HG03442 (cell line): Measurements from ENCODE around the gene WDR93.
"Not testable (repeated sequence)": the region's sequence is repeated elsewhere in the genome, so short reads cannot be mapped to it uniquely, and the experiment has no call there.

Experiments used
- ATAC-seq: cut with Tn5 transposase; IDR thresholded peaks from one replicate; pipeline ENCODE4 v1.9.1; 2021; ENCODE audit warnings: mild to moderate bottlenecking, moderate library complexity; ENCODE audit not compliant: unreplicated experiment

Gene WDR93

DNA sequence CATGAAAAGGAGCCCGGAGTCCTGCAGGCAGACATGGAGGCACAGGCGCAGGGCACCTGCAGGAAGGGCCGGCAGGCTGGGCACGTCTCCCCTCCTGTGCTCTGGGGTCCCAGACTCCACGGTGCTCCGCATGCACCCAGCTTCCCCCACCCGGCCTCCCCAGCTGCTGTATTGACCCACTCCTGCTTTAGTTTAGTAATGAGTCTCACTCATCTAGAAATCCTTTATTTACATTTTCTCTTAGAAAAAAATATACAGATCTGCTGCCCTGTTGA is 94.0 kb downstream of the WDR93 start:
- ATAC-seq, result no peak

DNA sequence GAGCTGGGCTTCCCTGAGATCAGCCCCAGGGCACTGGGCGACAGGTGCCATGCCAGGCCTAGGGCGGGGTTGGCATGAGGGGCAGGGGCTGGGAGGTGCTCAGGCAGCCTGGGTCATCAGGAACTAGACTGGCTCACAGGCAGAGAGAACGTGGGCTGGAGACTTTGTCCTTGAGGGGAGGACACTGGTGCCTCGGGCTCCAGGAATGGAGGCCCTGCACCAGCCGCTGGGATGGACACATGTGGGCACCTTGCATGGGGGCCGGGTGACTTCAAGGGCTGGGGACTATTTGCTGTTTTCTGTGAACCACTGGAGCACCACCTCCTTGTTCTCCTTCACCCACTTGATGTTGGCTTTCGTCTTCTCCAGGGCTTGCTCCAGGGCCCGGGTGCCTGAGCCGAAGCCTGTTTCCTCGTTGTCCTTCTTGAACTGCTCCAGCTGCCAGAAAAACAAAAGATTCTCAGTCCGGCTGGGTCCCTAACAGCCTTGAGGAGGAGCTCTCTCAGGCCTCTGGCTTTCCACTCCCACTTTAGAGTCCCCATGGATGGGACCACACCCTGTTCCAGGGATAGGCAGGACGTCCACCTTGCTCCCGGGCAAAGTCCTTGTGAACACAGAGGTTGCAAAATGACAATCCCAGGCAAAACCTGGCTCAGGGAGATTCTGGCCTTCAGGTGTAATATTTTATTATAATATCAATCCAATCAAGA is 94.6 kb downstream of the WDR93 start:
- no peak for ATAC-seq

DNA sequence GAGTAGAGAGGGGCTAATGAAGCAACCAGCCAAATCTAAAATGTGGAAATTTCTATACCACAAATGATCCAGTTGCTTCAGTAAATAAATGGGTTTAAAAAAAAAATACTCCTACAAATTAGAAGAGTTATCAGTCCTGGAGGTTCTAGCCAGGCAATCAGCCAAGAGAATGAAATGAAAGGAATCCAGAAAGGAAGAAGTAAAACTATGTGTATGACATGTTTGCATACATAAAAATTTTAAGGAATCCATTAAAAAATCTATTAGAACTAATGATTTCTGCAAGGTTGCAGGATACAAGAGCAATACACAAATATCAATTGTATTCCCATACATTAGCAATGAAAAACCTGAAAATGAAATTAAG is 95.1 kb downstream of the WDR93 start:
- ATAC-seq, result no peak

DNA sequence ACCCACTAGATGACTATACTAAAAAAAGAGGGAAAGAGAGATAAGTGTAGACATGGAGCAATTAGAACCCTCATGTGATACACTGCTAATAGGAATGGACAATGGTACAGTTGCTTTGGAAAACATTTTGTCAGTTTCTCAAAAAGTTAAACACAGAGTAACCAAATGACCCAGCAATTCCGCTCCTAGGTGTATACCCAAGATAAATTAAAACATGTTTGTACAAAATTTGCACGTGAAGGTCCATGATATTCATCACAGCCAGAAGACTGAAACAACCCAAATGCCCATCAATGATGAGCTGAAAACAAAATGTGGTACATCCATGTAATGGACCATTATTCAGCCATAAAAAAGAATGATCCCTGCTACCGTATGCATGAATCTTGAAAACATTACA is 97.3 kb downstream of the WDR93 start:
- no peak for ATAC-seq

DNA sequence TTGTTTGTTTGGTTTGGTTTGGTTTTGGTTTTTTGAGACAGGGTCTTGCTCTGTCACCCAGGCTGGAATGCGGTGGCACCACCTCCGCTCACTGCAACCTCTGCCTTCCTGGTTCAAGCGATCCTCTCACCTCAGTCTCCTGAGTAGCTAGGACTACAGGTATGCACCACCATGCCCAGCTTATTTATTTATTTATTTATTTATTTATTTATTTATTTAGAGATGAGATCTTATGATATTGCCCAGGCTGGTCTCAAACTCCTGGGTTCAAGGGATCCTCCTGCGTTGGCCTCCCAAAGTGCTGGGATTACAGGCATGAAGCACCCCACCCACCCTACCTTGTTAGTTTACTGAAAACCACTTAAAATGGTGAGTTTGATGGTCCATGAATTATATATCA is 98.0 kb downstream of the WDR93 start:
- ATAC-seq, result not testable (repeated sequence)

DNA sequence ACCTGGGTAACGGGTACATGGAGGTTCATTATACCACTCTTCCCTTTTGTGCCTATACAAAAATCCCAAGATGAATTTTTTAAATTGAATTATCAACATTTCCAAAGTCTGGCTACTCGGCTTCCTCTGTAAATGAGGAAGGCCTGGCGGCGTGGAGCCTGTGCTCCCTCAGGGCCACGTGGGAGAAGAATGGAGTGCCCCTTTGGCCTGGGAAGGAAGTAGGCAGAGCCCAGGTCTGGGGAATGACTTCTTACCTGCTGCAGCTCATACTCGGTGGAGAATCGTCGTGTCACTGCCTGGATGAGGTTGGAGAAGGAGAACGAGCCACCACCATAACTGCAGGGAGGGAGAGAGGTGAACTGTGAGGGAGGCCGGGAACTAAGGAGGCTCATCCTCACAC is 99.6 kb downstream of the WDR93 start:
- no peak for ATAC-seq

DNA sequence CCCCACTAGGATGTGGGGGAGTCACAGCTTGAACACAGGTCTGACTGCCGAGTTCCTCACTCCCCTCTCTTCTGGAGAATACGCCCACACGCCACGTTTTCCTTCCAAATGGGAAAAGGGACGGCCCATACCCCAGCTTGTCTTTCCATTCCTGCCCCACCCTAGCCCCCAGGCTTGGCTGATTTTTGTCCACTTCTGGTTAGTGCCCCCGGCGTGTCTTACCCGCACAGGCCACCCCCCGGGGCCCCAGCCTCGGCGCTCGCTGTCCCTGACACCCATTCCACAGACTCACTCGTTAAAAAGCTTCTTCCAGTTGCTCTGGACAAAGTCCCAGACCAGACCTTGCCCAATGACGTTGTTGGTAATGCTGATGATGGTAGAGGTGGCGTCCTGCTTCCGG is 100.0 kb downstream of the WDR93 start:
- ATAC-seq, result no peak

DNA sequence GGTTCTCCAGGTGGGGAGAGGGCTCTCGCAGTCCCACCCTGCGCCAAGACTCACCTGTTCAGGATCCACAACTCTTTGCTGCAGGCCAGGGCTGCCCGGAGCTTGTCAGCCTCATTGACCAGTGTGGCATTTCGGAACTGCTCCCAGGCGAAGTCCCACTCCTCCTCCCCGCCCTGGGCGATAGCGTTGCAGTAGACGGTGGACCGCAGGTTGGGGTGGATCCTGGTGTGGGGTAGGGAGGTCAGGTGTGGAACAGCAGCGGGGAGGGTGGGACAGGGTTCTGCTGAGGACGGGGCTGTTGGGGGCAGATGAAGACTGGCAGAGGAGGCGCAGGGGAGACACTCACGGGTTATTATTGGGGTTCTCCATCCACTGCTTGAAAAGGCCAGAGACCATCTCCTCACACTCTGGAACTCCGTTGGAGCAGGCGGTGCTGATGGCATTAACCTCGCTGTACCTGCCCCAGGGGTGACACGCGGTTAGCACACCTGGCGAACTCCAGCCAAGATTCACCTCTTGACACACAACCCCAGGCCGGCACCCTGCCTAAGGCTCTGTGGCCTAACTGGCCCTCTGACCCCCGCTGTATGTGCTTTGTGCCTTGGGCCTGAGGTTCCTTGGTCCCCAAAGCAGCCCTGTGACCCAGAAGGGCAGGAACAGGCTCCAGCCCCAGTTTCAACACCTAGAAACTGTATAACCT is 101.6 kb downstream of the WDR93 start:
- ATAC-seq, result no peak
